Muscle of leg (tissue), 11 donors: Measurements from ENCODE around the gene SLC4A1AP. TPM values are rescaled to one million over a fixed set of nuclear protein-coding genes. Genes with fewer than 3 reads are reported as not detected.

Experiments
- DNase-seq: peaks from one replicate; pipeline ENCODE4 v3.0.0; 2013
- H3K27ac ChIP-seq: one replicate; pipeline ENCODE4 v1.5.1; 2013; ENCODE audit warnings: mild to moderate bottlenecking, low read length, control low read depth
- H3K27me3 ChIP-seq: one replicate; pipeline ENCODE4 v1.6.1; 2013; ENCODE audit warnings: low read length; ENCODE audit not compliant: control insufficient read depth, insufficient read depth
- H3K36me3 ChIP-seq: one replicate; pipeline ENCODE4 v1.6.1; 2013; ENCODE audit warnings: low read length; ENCODE audit not compliant: control insufficient read depth, insufficient read depth
- H3K4me1 ChIP-seq: one replicate; pipeline ENCODE4 v1.6.1; 2013; ENCODE audit warnings: low read length; ENCODE audit not compliant: control insufficient read depth, insufficient read depth
- H3K4me3 ChIP-seq: one replicate; pipeline ENCODE4 v1.5.1; 2013; ENCODE audit warnings: low read length, control low read depth
- H3K9me3 ChIP-seq: replicated peaks from 2 replicates; pipeline ENCODE4 v1.6.1; 2013; ENCODE audit warnings: low read depth, low read length; ENCODE audit not compliant: control insufficient read depth
- WGBS: methylation state at CpG from one replicate; pipeline ENCODE4 v1.1.5; 2013; ENCODE audit warnings: missing lambda C conversion rate; ENCODE audit not compliant: insufficient coverage; 5-methylcytosine and 5-hydroxymethylcytosine counted together
- polyA plus RNA-seq, 8 donors: library from polyadenylated mRNA; unstranded; fragments of 120-200 nt; gene quantifications; one replicate each; pipeline versions ENCODE4 v1.2.1 to v1.2.3, GENCODE V29; 2013; ENCODE audit warnings: inconsistent platforms in 1 of 8, low replicate concordance in 1 of 8; ENCODE audit not compliant: insufficient read length in 8 of 8, insufficient read depth in 1 of 8
- total RNA-seq: library from RNA; stranded (reverse); fragments of 120-200 nt; gene quantifications from one replicate; pipeline ENCODE4 v1.2.4, GENCODE V29; 2013

Gene SLC4A1AP
- total and polyA plus RNA-seq, 9 donors = 22.9 to 25.3 (median 23.8) TPM

GRCh38 chr2:27728081-27728858 lies 64.6 kb downstream of the SLC4A1AP start:
- Histone ChIP-seq H3K4me1 (peaks cover 3% of the 10 kb centered on the region), H3K36me3 (no peaks in the 10 kb centered on the region), H3K27ac (no peak overlapping the region), H3K4me3 (no peak overlapping the region), H3K9me3 (no peaks in the 10 kb centered on the region), H3K27me3 (no peaks in the 10 kb centered on the region)
- 58% methylated on average over 3 of the region's 5 CpGs for WGBS
- DNase-seq = no peak

- Histone ChIP-seq H3K27ac (no peak overlapping the region), H3K4me3 (no peak overlapping the region), H3K36me3 (no peaks in the 10 kb centered on the region), H3K27me3 (no peaks in the 10 kb centered on the region), H3K9me3 (no peaks in the 10 kb centered on the region), H3K4me1 (no peaks in the 10 kb centered on the region)
- whole genome bisulfite sequencing = 55% methylated on average over 2 of the region's 4 CpGs
- DNase-seq = no peak
Measured at GRCh38 chr2:27729198-27729597, 65.5 kb downstream of the SLC4A1AP start.

GRCh38 chr2:27729614-27730013 lies 65.9 kb downstream of the SLC4A1AP start:
- Histone ChIP-seq H3K27ac (no peak overlapping the region), H3K36me3 (no peaks in the 10 kb centered on the region), H3K27me3 (no peaks in the 10 kb centered on the region), H3K4me3 (no peak overlapping the region), H3K4me1 (no peaks in the 10 kb centered on the region), H3K9me3 (no peaks in the 10 kb centered on the region)
- DNase-seq = no peak
- WGBS = 81% methylated on average over 4 of the region's 4 CpGs

- H3K4me3 ChIP-seq = no peak overlapping the region
- WGBS = 75% methylated on average over 2 of the region's 3 CpGs
- H3K9me3 ChIP-seq = no peaks in the 10 kb centered on the region
- H3K27ac ChIP-seq = no peak overlapping the region
- no peaks in the 10 kb centered on the region for H3K36me3 ChIP-seq
- no peaks in the 10 kb centered on the region for H3K27me3 ChIP-seq
- peaks cover 5% of the 10 kb centered on the region for H3K4me1 ChIP-seq
- DNase-seq = no peak
Measured at GRCh38 chr2:27730261-27730662, 66.6 kb downstream of the SLC4A1AP start.

GRCh38 chr2:27730980-27731691 lies 67.4 kb downstream of the SLC4A1AP start:
- H3K9me3 ChIP-seq = no peaks in the 10 kb centered on the region
- H3K27me3 ChIP-seq = no peaks in the 10 kb centered on the region
- no peak overlapping the region for H3K27ac ChIP-seq
- 54% methylated on average over 4 of the region's 4 CpGs for WGBS
- H3K4me3 ChIP-seq = no peak overlapping the region
- peaks cover 12% of the 10 kb centered on the region for H3K4me1 ChIP-seq
- DNase-seq = no peak
- no peaks in the 10 kb centered on the region for H3K36me3 ChIP-seq

GRCh38 chr2:27734305-27734704 lies 70.6 kb downstream of the SLC4A1AP start:
- WGBS = no CpG with 5 or more reads among the region's 1 CpG
- no peak for DNase-seq
- no peak overlapping the region for H3K4me3 ChIP-seq
- H3K27ac ChIP-seq = no peak overlapping the region
- H3K9me3 ChIP-seq = no peaks in the 10 kb centered on the region
- H3K36me3 ChIP-seq = no peaks in the 10 kb centered on the region
- peaks cover 2% of the 10 kb centered on the region for H3K27me3 ChIP-seq
- H3K4me1 ChIP-seq = peaks cover 17% of the 10 kb centered on the region

GRCh38 chr2:27735263-27735904 lies 71.7 kb downstream of the SLC4A1AP start:
- peak overlapping the region; percentile 50 for H3K27ac ChIP-seq
- peak overlapping the region; percentile 47 for H3K4me3 ChIP-seq
- H3K36me3 ChIP-seq = no peaks in the 10 kb centered on the region
- WGBS = 3% methylated on average over 50 of the region's 51 CpGs
- peaks cover 17% of the 10 kb centered on the region for H3K4me1 ChIP-seq
- H3K9me3 ChIP-seq = no peaks in the 10 kb centered on the region
- peak; percentile 82 for DNase-seq
- peaks cover 2% of the 10 kb centered on the region for H3K27me3 ChIP-seq

GRCh38 chr2:27736031-27736889 lies 72.6 kb downstream of the SLC4A1AP start:
- H3K36me3 ChIP-seq = no peaks in the 10 kb centered on the region
- H3K27me3 ChIP-seq = peaks cover 2% of the 10 kb centered on the region
- no peaks in the 10 kb centered on the region for H3K9me3 ChIP-seq
- H3K27ac ChIP-seq = peak overlapping the region; percentile 37
- H3K4me1 ChIP-seq = peaks cover 17% of the 10 kb centered on the region
- DNase-seq = no peak
- WGBS = 97% methylated on average over 7 of the region's 10 CpGs
- peak overlapping the region; percentile 47 for H3K4me3 ChIP-seq

- peaks cover 2% of the 10 kb centered on the region for H3K27me3 ChIP-seq
- DNase-seq = no peak
- H3K4me1 ChIP-seq = peaks cover 17% of the 10 kb centered on the region
- 97% methylated on average over 5 of the region's 6 CpGs for WGBS
- H3K4me3 ChIP-seq = no peak overlapping the region
- no peaks in the 10 kb centered on the region for H3K9me3 ChIP-seq
- no peak overlapping the region for H3K27ac ChIP-seq
- no peaks in the 10 kb centered on the region for H3K36me3 ChIP-seq
Measured at GRCh38 chr2:27736890-27737204, 73.2 kb downstream of the SLC4A1AP start.
